Measurements from ENCODE around the gene MIPOL1.

DNA sequence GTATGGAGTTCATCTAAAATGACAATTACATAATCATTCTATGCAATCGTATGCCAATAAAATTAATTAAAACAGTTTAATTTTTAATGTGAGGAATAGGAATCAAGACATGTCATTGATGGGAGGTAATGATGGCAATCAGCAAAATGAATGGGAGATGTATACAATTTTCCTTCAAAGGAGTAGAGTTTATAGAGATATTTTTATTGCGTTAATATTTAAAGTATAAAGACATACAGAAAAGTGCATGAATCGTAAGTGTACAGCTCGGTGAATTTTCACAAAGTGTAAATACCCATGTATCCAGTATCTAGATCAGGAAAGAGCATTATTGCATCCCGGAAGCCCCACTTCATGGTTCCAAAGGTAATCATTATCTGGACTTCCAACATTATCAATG is 1.2 kb downstream of the MIPOL1 start:
- TF ChIP-seq CTCF (IDR thresholded peaks at IDR 0.05) = no peak
- TF ChIP-seq POLR2A (IDR thresholded peaks at IDR 0.05) = no peak

Measured in vagina (tissue), 2 donors.